ENCODE data around the gene PPM1L.

Gene PPM1L

GRCh38 chr3:160793722-160794252 is 37.8 kb downstream of the PPM1L start:
- Histone ChIP-seq H2BK12ac (ENCODE audit: low read length in 2 of 2) (no peak overlapping the region), H3K4ac (ENCODE audit: low read depth in 1 of 2, low read length in 2 of 2) (no peak overlapping the region), H3K27me3 (ENCODE audit: control insufficient read depth in 1 of 2, insufficient read depth in 1 of 2, low read length in 2 of 2) (no peaks in the 10 kb centered on the region), H3K18ac (ENCODE audit: low read depth in 1 of 2, low read length in 2 of 2) (no peak overlapping the region), H2AFZ (ENCODE audit: low read depth, low read length) (no peak overlapping the region), H4K91ac (ENCODE audit: low read length) (no peak overlapping the region), H2BK120ac (ENCODE audit: low read depth, low read length) (no peak overlapping the region), H3K9me3 (ENCODE audit: control insufficient read depth, low read length) (no peaks in the 10 kb centered on the region), H3K14ac (ENCODE audit: low read length in 2 of 2) (no peak overlapping the region), H2BK5ac (ENCODE audit: low read depth, low read length, poor library complexity, severe bottlenecking) (no peak overlapping the region), H4K8ac (ENCODE audit: low read length) (no peak overlapping the region), H3K79me1 (replicated peaks; ENCODE audit: low read length, poor library complexity, severe bottlenecking) (no peaks in the 10 kb centered on the region), H3K23ac (ENCODE audit: low read length in 2 of 2) (no peak overlapping the region), H2AK5ac (ENCODE audit: low read length, severe bottlenecking) (no peak overlapping the region), H3K4me2 (ENCODE audit: low read length, poor library complexity, severe bottlenecking) (no peak overlapping the region), H3K36me3 (ENCODE audit: control insufficient read depth in 1 of 2, insufficient read depth in 2 of 2, low read depth in 1 of 2, low read length in 2 of 2) (no peaks in the 10 kb centered on the region), H3K4me3 (ENCODE audit: insufficient read depth in 1 of 2, low read depth in 1 of 2, low read length in 2 of 2) (no peak overlapping the region), H2BK15ac (ENCODE audit: low read depth, poor library complexity, severe bottlenecking) (no peak overlapping the region), H3K9ac (ENCODE audit: low read length) (no peak overlapping the region), H3K4me1 (ENCODE audit: control insufficient read depth, insufficient read depth, low read depth, low read length) (no peaks in the 10 kb centered on the region), H3K27ac (ENCODE audit: low read length, poor library complexity, severe bottlenecking) (no peak overlapping the region)
- DNase-seq: no peak
- no CpG with 5 or more reads among the region's 1 CpG for WGBS

- H3K9ac ChIP-seq (ENCODE audit: low read length): no peak overlapping the region
- no peak overlapping the region for H2AK5ac ChIP-seq (ENCODE audit: low read length, severe bottlenecking)
- no peak overlapping the region for H2AFZ ChIP-seq (ENCODE audit: low read depth, low read length)
- H3K27ac ChIP-seq (ENCODE audit: low read length, poor library complexity, severe bottlenecking): no peak overlapping the region
- WGBS: 86% methylated on average over 2 of the region's 4 CpGs
- H2BK15ac ChIP-seq (ENCODE audit: low read depth, poor library complexity, severe bottlenecking): no peak overlapping the region
- no peak overlapping the region for H3K4ac ChIP-seq (ENCODE audit: low read depth in 1 of 2, low read length in 2 of 2)
- no peaks in the 10 kb centered on the region for H3K79me1 ChIP-seq (replicated peaks; ENCODE audit: low read length, poor library complexity, severe bottlenecking)
- H3K18ac ChIP-seq (ENCODE audit: low read depth in 1 of 2, low read length in 2 of 2): no peak overlapping the region
- H3K27me3 ChIP-seq (ENCODE audit: control insufficient read depth in 1 of 2, insufficient read depth in 1 of 2, low read length in 2 of 2): no peaks in the 10 kb centered on the region
- no peak overlapping the region for H4K8ac ChIP-seq (ENCODE audit: low read length)
- H3K9me3 ChIP-seq (ENCODE audit: control insufficient read depth, low read length): no peaks in the 10 kb centered on the region
- no peaks in the 10 kb centered on the region for H3K36me3 ChIP-seq (ENCODE audit: control insufficient read depth in 1 of 2, insufficient read depth in 2 of 2, low read depth in 1 of 2, low read length in 2 of 2)
- H2BK5ac ChIP-seq (ENCODE audit: low read depth, low read length, poor library complexity, severe bottlenecking): no peak overlapping the region
- no peaks in the 10 kb centered on the region for H3K4me1 ChIP-seq (ENCODE audit: control insufficient read depth, insufficient read depth, low read depth, low read length)
- H3K4me3 ChIP-seq (ENCODE audit: insufficient read depth in 1 of 2, low read depth in 1 of 2, low read length in 2 of 2): no peak overlapping the region
- H4K91ac ChIP-seq (ENCODE audit: low read length): no peak overlapping the region
- H3K14ac ChIP-seq (ENCODE audit: low read length in 2 of 2): no peak overlapping the region
- no peak overlapping the region for H2BK12ac ChIP-seq (ENCODE audit: low read length in 2 of 2)
- DNase-seq: no peak
- no peak overlapping the region for H3K23ac ChIP-seq (ENCODE audit: low read length in 2 of 2)
- no peak overlapping the region for H3K4me2 ChIP-seq (ENCODE audit: low read length, poor library complexity, severe bottlenecking)
- H2BK120ac ChIP-seq (ENCODE audit: low read depth, low read length): no peak overlapping the region
Observed at GRCh38 chr3:160796089-160796812, 40.2 kb downstream of the PPM1L start.

- no peak overlapping the region for H3K18ac ChIP-seq (ENCODE audit: low read depth in 1 of 2, low read length in 2 of 2)
- H3K9ac ChIP-seq (ENCODE audit: low read length): no peak overlapping the region
- H4K91ac ChIP-seq (ENCODE audit: low read length): no peak overlapping the region
- no peak for DNase-seq
- no peak overlapping the region for H2AK5ac ChIP-seq (ENCODE audit: low read length, severe bottlenecking)
- H3K9me3 ChIP-seq (ENCODE audit: control insufficient read depth, low read length): no peaks in the 10 kb centered on the region
- H2BK5ac ChIP-seq (ENCODE audit: low read depth, low read length, poor library complexity, severe bottlenecking): no peak overlapping the region
- H2BK15ac ChIP-seq (ENCODE audit: low read depth, poor library complexity, severe bottlenecking): no peak overlapping the region
- no peak overlapping the region for H3K27ac ChIP-seq (ENCODE audit: low read length, poor library complexity, severe bottlenecking)
- no peaks in the 10 kb centered on the region for H3K4me1 ChIP-seq (ENCODE audit: control insufficient read depth, insufficient read depth, low read depth, low read length)
- WGBS: no CpG with 5 or more reads among the region's 1 CpG
- H2AFZ ChIP-seq (ENCODE audit: low read depth, low read length): no peak overlapping the region
- H3K4me2 ChIP-seq (ENCODE audit: low read length, poor library complexity, severe bottlenecking): no peak overlapping the region
- no peak overlapping the region for H4K8ac ChIP-seq (ENCODE audit: low read length)
- H3K14ac ChIP-seq (ENCODE audit: low read length in 2 of 2): no peak overlapping the region
- H3K79me1 ChIP-seq (replicated peaks; ENCODE audit: low read length, poor library complexity, severe bottlenecking): no peaks in the 10 kb centered on the region
- no peak overlapping the region for H2BK12ac ChIP-seq (ENCODE audit: low read length in 2 of 2)
- no peaks in the 10 kb centered on the region for H3K36me3 ChIP-seq (ENCODE audit: control insufficient read depth in 1 of 2, insufficient read depth in 2 of 2, low read depth in 1 of 2, low read length in 2 of 2)
- no peak overlapping the region for H3K23ac ChIP-seq (ENCODE audit: low read length in 2 of 2)
- no peaks in the 10 kb centered on the region for H3K27me3 ChIP-seq (ENCODE audit: control insufficient read depth in 1 of 2, insufficient read depth in 1 of 2, low read length in 2 of 2)
- H2BK120ac ChIP-seq (ENCODE audit: low read depth, low read length): no peak overlapping the region
- no peak overlapping the region for H3K4me3 ChIP-seq (ENCODE audit: insufficient read depth in 1 of 2, low read depth in 1 of 2, low read length in 2 of 2)
- no peak overlapping the region for H3K4ac ChIP-seq (ENCODE audit: low read depth in 1 of 2, low read length in 2 of 2)
Observed at GRCh38 chr3:160796813-160797164, 40.8 kb downstream of the PPM1L start.

GRCh38 chr3:160797356-160797755 is 41.3 kb downstream of the PPM1L start:
- Histone ChIP-seq H2BK5ac (ENCODE audit: low read depth, low read length, poor library complexity, severe bottlenecking) (no peak overlapping the region), H3K14ac (ENCODE audit: low read length in 2 of 2) (no peak overlapping the region), H2AK5ac (ENCODE audit: low read length, severe bottlenecking) (no peak overlapping the region), H2BK12ac (ENCODE audit: low read length in 2 of 2) (no peak overlapping the region), H3K23ac (ENCODE audit: low read length in 2 of 2) (no peak overlapping the region), H3K9me3 (ENCODE audit: control insufficient read depth, low read length) (no peaks in the 10 kb centered on the region), H4K8ac (ENCODE audit: low read length) (no peak overlapping the region), H3K4me2 (ENCODE audit: low read length, poor library complexity, severe bottlenecking) (no peak overlapping the region), H3K9ac (ENCODE audit: low read length) (no peak overlapping the region), H3K27me3 (ENCODE audit: control insufficient read depth in 1 of 2, insufficient read depth in 1 of 2, low read length in 2 of 2) (no peaks in the 10 kb centered on the region), H3K79me1 (replicated peaks; ENCODE audit: low read length, poor library complexity, severe bottlenecking) (no peaks in the 10 kb centered on the region), H3K4me1 (ENCODE audit: control insufficient read depth, insufficient read depth, low read depth, low read length) (no peaks in the 10 kb centered on the region), H2BK120ac (ENCODE audit: low read depth, low read length) (no peak overlapping the region), H3K4ac (ENCODE audit: low read depth in 1 of 2, low read length in 2 of 2) (no peak overlapping the region), H3K18ac (ENCODE audit: low read depth in 1 of 2, low read length in 2 of 2) (no peak overlapping the region), H3K4me3 (ENCODE audit: insufficient read depth in 1 of 2, low read depth in 1 of 2, low read length in 2 of 2) (no peak overlapping the region), H2BK15ac (ENCODE audit: low read depth, poor library complexity, severe bottlenecking) (no peak overlapping the region), H4K91ac (ENCODE audit: low read length) (no peak overlapping the region), H3K36me3 (ENCODE audit: control insufficient read depth in 1 of 2, insufficient read depth in 2 of 2, low read depth in 1 of 2, low read length in 2 of 2) (no peaks in the 10 kb centered on the region), H2AFZ (ENCODE audit: low read depth, low read length) (no peak overlapping the region), H3K27ac (ENCODE audit: low read length, poor library complexity, severe bottlenecking) (no peak overlapping the region)
- 100% methylated on average over 1 of the region's 3 CpGs for WGBS
- no peak for DNase-seq

All from mesenchymal stem cell (in vitro differentiated cells and primary cell).